Activated CD8-positive, alpha-beta T cell treated with anti-CD3 and anti-CD28 coated beads, Interleukin-2, amount 10 ng/mL, durations not matched to agents 7 days and 5 days (primary cell): Measurements from ENCODE around the gene KREMEN1. TPM values are rescaled to one million over a fixed set of nuclear protein-coding genes. Genes with fewer than 3 reads are reported as not detected.

Experiments used
- ATAC-seq: fragments of 150-1000 bp; cut with Tn5 transposase; one replicate; pipeline ENCODE4 v1.10.0; 2021; ENCODE audit warnings: moderate library complexity
- CTCF ChIA-PET: fragments of 350-600 bp; sonication (Branson Sonifier 250); formaldehyde crosslinking; loops from one replicate; lab custom pipeline; 2021; ENCODE audit warnings: antibody characterized with exemption; lab: Charles Lee
- POLR2A ChIA-PET: fragments of 350-600 bp; sonication (Branson Sonifier 250); formaldehyde crosslinking; loops from one replicate; lab custom pipeline; 2021; ENCODE audit warnings: antibody characterized with exemption; lab: Charles Lee
- DNase-seq: peaks from one replicate; pipeline ENCODE4 v3.0.0-alpha.2; 2020
- H3K27ac Mint-ChIP-seq: one replicate; pipeline ENCODE4 v1.8.0; 2021; ENCODE audit warnings: mild to moderate bottlenecking, mixed read lengths
- H3K27me3 Mint-ChIP-seq: one replicate; pipeline ENCODE4 v1.8.0; 2021; ENCODE audit warnings: low read depth, mixed read lengths
- H3K36me3 Mint-ChIP-seq: one replicate; pipeline ENCODE4 v1.8.0; 2021; ENCODE audit warnings: low read depth, mixed read lengths
- H3K4me1 Mint-ChIP-seq: one replicate; pipeline ENCODE4 v1.8.0; 2021; ENCODE audit warnings: low read depth, mixed read lengths
- H3K4me3 Mint-ChIP-seq: one replicate; pipeline ENCODE4 v1.8.0; 2021; ENCODE audit warnings: mild to moderate bottlenecking, mixed read lengths
- H3K9me3 Mint-ChIP-seq: one replicate; pipeline ENCODE4 v1.8.0; 2022; ENCODE audit warnings: mixed read lengths; ENCODE audit not compliant: insufficient read depth
- total RNA-seq, 2 experiments: library from RNA; stranded (reverse); gene quantifications; one replicate each; pipeline ENCODE4 v1.2.3, GENCODE V29; 2021

KREMEN1 gene
- total RNA-seq, 2 experiments from 2014 or later: 0.16 TPM; not detected in 1

DNA sequence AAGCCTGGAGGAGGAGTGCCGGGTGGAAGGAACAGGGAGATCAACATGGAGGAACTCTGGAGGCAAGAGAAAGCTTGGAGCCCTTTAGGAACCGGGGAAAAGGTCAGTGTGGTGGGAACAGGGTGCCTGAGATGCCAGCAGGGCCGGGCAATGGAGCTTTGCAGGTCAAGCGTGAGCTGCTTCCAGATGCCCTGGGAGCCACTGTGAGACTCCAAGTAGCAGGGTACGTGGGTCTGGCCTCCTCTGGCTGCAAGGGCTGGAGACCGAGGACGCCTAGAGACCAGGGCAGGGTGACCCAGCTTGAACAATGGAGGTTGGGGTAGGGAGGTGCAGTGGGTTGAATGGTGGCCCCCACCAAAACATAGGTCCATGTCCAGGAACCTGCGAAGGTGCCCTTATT lies 117.2 kb downstream of the KREMEN1 start:
- Mint-ChIP-seq H3K27me3 (peaks cover 13% of the 10 kb centered on the region), H3K27ac (no peak overlapping the region), H3K36me3 (no peaks in the 10 kb centered on the region), H3K4me1 (no peaks in the 10 kb centered on the region), H3K9me3 (no peaks in the 10 kb centered on the region), H3K4me3 (no peak overlapping the region)
- POLR2A ChIA-PET: interaction anchor here (0.6 kb wide), 1 partner anchor 13 kb away, joined by 3 read pairs; no protein-coding TSS in a partner anchor
- DNase-seq (no peak), ATAC-seq (no peak)
- CTCF ChIA-PET: no interaction called here

DNA sequence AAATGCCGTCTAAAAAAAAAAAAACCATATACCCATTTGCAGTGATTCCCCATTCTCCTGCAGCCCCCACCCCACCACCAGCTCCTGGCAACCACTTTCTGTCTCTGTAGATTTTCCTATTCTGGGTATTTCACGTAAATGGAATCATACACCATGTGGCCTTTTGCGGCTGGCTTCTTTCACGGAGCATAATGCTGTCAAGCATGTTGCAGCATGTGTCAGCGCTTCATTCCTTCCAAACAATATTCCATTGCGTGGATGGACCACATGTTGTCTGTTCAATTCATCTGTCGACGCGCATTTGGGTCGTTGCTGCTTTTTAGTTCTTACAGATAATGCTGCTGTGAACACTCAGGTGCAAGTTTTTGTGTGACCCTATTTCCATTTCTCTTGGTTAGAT lies 118.1 kb downstream of the KREMEN1 start:
- Mint-ChIP-seq H3K27me3 (peaks cover 13% of the 10 kb centered on the region), H3K9me3 (no peaks in the 10 kb centered on the region), H3K36me3 (no peaks in the 10 kb centered on the region), H3K4me3 (no peak overlapping the region), H3K4me1 (no peaks in the 10 kb centered on the region), H3K27ac (no peak overlapping the region)
- ChIA-PET POLR2A (no interaction called here), CTCF (no interaction called here)
- DNase-seq (no peak), ATAC-seq (no peak)

DNA sequence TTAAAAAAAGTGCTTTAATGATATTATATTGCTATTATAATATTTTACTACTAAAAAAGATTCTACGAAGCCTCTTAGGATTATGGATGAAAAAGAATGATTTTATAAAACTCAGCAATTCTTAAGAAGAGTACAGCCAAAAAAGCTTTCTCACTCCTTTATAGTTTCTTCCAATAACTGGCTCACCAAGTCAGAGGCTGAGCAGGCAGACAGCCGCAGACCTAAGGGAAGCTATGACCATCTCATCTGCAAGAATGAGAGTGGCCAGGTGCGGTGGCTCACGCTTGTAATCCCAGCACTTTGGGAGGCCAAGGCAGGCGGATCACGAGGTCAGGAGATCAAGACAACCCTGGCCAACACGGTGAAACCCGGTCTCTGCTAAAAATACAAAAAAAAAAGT lies 120.2 kb downstream of the KREMEN1 start:
- no peaks in the 10 kb centered on the region for H3K4me1 Mint-ChIP-seq
- ATAC-seq: no peak
- no peak overlapping the region for H3K27ac Mint-ChIP-seq
- no peak overlapping the region for H3K4me3 Mint-ChIP-seq
- peaks cover 19% of the 10 kb centered on the region for H3K27me3 Mint-ChIP-seq
- ChIA-PET POLR2A (interaction anchor here (0.6 kb wide), 1 partner anchor 28 kb away, joined by 4 read pairs; no protein-coding TSS in a partner anchor), CTCF (no interaction called here)
- no peaks in the 10 kb centered on the region for H3K36me3 Mint-ChIP-seq
- DNase-seq: no peak
- H3K9me3 Mint-ChIP-seq: no peaks in the 10 kb centered on the region

DNA sequence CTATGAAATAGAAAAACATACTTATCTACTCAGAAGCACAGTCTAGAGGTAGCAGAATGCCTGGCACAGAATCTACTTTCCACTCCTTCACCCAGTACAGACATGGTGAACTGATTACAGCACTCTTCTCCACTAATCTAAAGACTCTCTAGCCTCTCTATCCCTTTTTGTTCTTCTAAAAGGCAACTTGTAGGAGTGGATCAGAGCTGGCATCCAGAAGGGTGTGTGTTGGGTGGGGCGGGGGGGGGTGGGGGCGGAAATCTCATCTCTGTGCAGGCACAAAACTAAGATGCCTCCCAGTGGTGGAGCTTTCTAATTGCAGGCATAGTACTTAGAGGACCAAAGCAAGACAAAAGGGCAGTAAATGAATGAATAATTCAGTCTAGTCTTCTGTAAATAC lies 121.3 kb downstream of the KREMEN1 start:
- POLR2A ChIA-PET: no interaction called here

DNA sequence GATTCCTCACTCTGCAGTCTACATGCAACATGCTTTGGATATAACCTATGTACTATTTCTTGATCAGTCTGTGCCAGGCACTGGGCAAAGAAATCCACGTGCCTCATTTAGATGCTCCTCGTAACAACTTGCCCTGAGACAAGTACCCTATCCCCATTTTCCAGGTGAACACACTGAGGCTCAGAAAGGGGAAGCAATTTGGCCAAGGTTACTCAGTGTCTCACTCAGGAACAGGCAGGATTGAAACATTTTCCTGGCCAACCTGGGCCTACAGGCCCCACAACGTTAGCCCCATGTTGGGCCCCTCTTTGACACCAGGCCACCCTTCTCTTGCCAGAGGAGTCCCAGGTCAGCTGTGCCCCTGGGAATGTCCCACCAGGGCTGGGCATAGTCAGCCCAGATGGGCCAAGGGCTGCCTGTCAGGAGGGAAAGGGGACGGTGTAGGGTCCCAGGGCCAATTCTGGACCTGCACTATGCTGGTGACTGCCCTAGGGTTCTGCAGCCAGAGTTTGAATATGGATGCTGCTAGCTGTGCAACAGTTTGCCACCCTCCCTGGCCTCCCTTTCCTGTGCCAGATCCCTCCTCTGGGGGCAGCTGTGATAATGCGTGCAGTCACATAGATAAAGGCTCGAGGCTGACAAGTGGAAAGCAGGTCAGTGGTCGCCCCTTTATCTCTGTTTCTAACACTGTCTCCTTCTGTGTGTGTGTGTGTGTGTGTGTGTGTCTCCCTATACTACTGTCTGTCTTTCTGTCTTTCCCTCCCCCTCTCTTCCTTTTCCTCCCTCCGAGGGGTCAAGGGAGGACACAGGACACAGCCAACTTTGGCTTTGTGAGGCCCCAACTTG lies 122.5 kb downstream of the KREMEN1 start:
- Mint-ChIP-seq H3K4me3 (no peak overlapping the region), H3K4me1 (no peaks in the 10 kb centered on the region), H3K9me3 (no peaks in the 10 kb centered on the region), H3K27me3 (peaks cover 26% of the 10 kb centered on the region), H3K27ac (no peak overlapping the region), H3K36me3 (no peaks in the 10 kb centered on the region)
- ATAC-seq (no peak), DNase-seq (no peak)
- POLR2A ChIA-PET: interaction anchor here (0.7 kb wide), 1 partner anchor 18 kb away, joined by 3 read pairs; no protein-coding TSS in a partner anchor
- CTCF ChIA-PET: no interaction called here

More for the DNA sequence above, 121.3 kb downstream of the KREMEN1 start:
- no peak overlapping the region for H3K4me3 Mint-ChIP-seq
- no peaks in the 10 kb centered on the region for H3K4me1 Mint-ChIP-seq
- no peaks in the 10 kb centered on the region for H3K9me3 Mint-ChIP-seq
- peaks cover 22% of the 10 kb centered on the region for H3K27me3 Mint-ChIP-seq
- H3K27ac Mint-ChIP-seq: no peak overlapping the region
- CTCF ChIA-PET: no interaction called here
- ATAC-seq: no peak
- no peaks in the 10 kb centered on the region for H3K36me3 Mint-ChIP-seq
- no peak for DNase-seq

DNA sequence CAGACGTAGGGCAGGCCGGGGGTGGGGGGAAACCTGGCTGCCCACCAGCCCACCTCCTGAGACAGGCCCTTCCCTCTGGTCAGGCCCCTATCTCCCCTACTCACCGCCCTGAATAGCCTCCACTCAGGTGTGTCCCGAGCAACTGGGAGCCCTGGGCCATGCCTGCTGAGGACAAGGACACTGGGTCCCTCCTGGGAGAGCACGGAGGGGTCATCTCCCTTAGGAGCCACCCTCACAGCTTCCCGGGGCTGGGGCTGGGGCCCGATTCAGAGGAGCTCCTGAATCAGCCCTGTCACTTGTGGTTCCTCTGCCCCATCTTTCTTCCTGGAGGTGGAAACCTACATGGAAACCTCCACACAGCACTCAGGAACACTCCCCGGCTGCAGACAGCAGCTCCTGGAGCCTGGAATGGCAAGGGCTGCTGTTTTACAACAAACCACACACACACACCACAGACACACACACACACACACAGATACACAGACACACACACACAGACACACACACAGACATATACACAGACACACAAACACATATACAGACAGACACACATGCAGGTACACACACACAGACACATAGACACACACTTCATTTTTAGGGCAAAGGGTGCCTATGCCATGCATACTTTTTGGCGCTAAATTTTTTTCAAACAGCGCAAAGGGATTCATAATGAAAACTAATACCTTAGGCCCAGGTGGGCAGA lies 123.3 kb downstream of the KREMEN1 start:
- CTCF ChIA-PET: no interaction called here

DNA sequence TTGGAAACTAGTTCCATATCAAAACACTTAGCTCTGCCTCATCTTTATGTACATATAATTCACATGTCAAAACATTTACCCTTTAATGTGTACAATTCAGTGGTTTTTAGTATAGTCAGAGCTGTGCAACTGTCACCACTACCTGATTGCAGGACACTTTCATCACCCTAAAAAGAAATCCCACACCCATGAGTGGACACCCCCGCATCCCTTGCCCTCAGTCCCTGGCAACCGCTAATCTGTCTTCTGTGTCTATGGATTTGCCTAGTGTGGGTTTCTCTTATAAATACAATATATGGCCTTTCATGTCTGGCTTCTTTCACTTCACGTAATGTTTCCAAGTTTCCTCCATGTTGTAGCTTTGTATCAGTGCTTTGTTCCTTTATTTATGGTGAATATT lies 124.3 kb downstream of the KREMEN1 start:
- Mint-ChIP-seq H3K36me3 (no peaks in the 10 kb centered on the region), H3K4me1 (peaks cover 9% of the 10 kb centered on the region), H3K4me3 (no peak overlapping the region), H3K9me3 (no peaks in the 10 kb centered on the region), H3K27ac (no peak overlapping the region), H3K27me3 (peaks cover 34% of the 10 kb centered on the region)
- DNase-seq (no peak), ATAC-seq (no peak)
- ChIA-PET POLR2A (no interaction called here), CTCF (interaction anchor here (1.1 to 1.2 kb wide), 2 partner anchors 43 to 48 kb away, joined by 3 read pairs; no protein-coding TSS in a partner anchor)

More for the DNA sequence above, 123.3 kb downstream of the KREMEN1 start:
- Mint-ChIP-seq H3K4me1 (no peaks in the 10 kb centered on the region), H3K4me3 (no peak overlapping the region), H3K27me3 (peaks cover 30% of the 10 kb centered on the region), H3K9me3 (no peaks in the 10 kb centered on the region), H3K36me3 (no peaks in the 10 kb centered on the region), H3K27ac (no peak overlapping the region)
- ATAC-seq (no peak), DNase-seq (no peak)
- POLR2A ChIA-PET: no interaction called here

DNA sequence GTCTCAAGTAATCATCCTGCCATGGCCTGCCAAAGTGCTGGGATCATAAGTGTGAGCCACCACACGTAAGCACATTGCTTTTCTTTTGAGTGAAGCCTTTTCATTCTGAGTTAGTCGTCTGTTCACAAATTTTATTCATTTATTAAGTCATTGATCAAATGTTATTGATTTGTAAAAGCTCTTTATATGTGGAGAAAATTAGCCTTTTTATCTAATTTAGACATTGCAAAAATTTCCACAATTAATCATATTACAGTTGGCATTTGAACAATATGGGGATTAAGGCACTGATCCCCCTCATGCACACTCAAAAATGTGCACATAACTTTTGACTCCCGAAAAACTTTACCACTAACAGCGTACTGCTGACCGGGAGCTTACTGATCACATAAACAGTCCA lies 125.4 kb downstream of the KREMEN1 start:
- POLR2A ChIA-PET: no interaction called here
- no peak overlapping the region for H3K4me3 Mint-ChIP-seq
- no peak for DNase-seq
- H3K4me1 Mint-ChIP-seq: peaks cover 20% of the 10 kb centered on the region
- no peak for ATAC-seq
- no peaks in the 10 kb centered on the region for H3K36me3 Mint-ChIP-seq
- peaks cover 33% of the 10 kb centered on the region for H3K27me3 Mint-ChIP-seq
- CTCF ChIA-PET: no interaction called here
- no peaks in the 10 kb centered on the region for H3K9me3 Mint-ChIP-seq
- no peak overlapping the region for H3K27ac Mint-ChIP-seq

DNA sequence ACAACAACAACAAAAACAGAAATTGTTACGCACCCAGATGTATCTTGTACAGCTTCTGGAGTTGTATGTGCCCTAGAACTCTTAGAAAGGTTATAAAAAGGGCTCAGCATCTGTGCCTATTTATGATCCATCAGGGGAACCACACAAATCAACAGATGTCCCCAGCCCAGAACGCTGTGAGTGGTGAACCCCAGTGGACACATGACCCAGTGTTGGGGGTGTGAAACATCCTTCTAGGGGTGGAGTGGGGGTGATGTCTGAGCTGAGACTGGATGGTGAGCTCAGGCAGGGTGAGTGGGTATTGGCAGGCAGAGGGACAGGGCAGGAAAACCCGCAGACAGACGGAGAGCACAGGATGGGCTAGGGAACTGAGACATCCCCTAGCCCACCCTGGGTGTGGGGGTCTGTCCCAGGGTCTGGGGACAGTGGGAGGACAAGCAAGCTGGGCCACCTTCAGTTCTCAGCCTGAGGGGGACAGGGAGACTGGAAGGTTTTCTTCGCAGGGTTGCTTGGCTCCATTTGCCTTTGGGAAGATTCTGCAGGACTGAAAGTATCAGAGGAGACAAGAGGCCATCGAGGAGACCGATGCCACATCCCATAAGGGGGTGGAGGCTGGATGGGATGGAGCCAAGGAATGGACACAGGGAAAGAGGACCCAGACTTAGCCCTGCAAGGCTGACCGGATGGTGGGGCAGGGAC lies 127.0 kb downstream of the KREMEN1 start:
- no peak for DNase-seq
- Mint-ChIP-seq H3K27me3 (peaks cover 43% of the 10 kb centered on the region), H3K4me3 (no peak overlapping the region), H3K36me3 (no peaks in the 10 kb centered on the region), H3K9me3 (no peaks in the 10 kb centered on the region), H3K4me1 (peaks cover 29% of the 10 kb centered on the region), H3K27ac (no peak overlapping the region)
- POLR2A ChIA-PET: interaction anchor here (0.7 kb wide), 1 partner anchor 153 kb away, joined by 4 read pairs; no protein-coding TSS in a partner anchor
- CTCF ChIA-PET: no interaction called here
- no peak for ATAC-seq

DNA sequence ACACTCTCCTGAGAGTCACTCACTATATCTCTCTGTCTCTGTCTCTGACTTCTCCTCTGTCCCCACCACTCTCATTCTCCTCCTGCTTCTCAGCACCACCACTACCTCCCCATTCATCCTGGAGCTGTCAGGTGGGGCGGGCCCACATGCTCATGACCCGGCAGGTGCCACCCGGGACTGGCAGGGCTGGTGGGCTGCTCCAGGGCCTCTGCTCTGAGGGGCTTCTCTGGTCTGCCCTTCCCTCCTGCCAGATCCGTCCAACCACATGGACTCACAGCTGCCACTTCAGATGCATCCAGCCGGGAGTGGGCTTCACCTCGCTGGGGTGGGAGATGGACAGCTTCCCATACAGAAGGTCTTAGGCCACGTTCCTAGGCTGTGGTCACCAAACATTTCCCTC lies 128.1 kb downstream of the KREMEN1 start:
- Mint-ChIP-seq H3K4me1 (peaks cover 29% of the 10 kb centered on the region), H3K36me3 (no peaks in the 10 kb centered on the region), H3K27ac (peak overlapping the region; percentile 23), H3K27me3 (peaks cover 48% of the 10 kb centered on the region), H3K4me3 (no peak overlapping the region), H3K9me3 (no peaks in the 10 kb centered on the region)
- ChIA-PET CTCF (interaction anchor here (4.6 kb wide), 1 partner anchor 44 kb away, joined by 21 read pairs; no protein-coding TSS in a partner anchor), POLR2A (interaction anchor here (0.7 kb wide), 1 partner anchor 154 kb away, joined by 4 read pairs; no protein-coding TSS in a partner anchor)
- DNase-seq (no peak), ATAC-seq (no peak)

DNA sequence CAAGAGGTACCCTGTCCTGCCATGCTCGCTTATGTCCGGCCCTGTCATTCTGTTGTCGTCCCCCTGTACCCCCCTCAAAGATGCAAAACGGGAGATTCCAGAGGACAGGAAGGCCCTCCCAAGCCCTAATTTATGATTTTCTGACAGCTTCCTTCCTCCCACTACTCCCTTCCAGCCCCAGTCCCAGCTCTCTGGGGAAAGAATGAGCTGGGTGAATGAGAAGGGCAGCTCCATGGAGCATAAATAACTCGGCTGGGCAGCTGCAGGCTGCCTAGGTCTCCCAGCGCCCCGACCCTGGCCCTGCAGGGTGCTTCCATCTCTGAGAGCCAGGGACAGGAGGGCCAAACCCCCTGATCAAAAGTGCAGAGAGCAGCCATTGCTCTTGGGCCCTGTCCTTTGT lies 128.9 kb downstream of the KREMEN1 start:
- ATAC-seq: no peak
- peaks cover 30% of the 10 kb centered on the region for H3K4me1 Mint-ChIP-seq
- DNase-seq: no peak
- no peaks in the 10 kb centered on the region for H3K36me3 Mint-ChIP-seq
- CTCF ChIA-PET: interaction anchor here (0.8 to 4.6 kb wide), 6 partner anchors 43 to 284 kb away, joined by 3 to 21 read pairs (median 3); no protein-coding TSS in a partner anchor
- H3K27me3 Mint-ChIP-seq: peaks cover 51% of the 10 kb centered on the region
- no peak overlapping the region for H3K27ac Mint-ChIP-seq
- no peaks in the 10 kb centered on the region for H3K9me3 Mint-ChIP-seq
- POLR2A ChIA-PET: no interaction called here
- no peak overlapping the region for H3K4me3 Mint-ChIP-seq
